Osteoblast (primary cell): ENCODE results near the gene TNFSF10. TPM values are rescaled to one million over a fixed set of nuclear protein-coding genes. Genes with fewer than 3 reads are reported as not detected.

Experiments
- DNase-seq: peaks from one replicate; pipeline ENCODE4 v3.0.0; 2011; ENCODE audit warnings: low spot score, mixed read lengths; ENCODE audit not compliant: insufficient read length; ENCODE audit errors: missing footprints
- H2AFZ ChIP-seq: 2 replicates; pipeline ENCODE4 v1.6.0; 2011; ENCODE audit warnings: mild to moderate bottlenecking, low read length
- H3K27ac ChIP-seq: 2 replicates; pipeline ENCODE4 v1.5.1; 2011; ENCODE audit warnings: mild to moderate bottlenecking, low read depth, low read length, moderate library complexity
- H3K27me3 ChIP-seq: 2 replicates; pipeline ENCODE4 v1.6.0; 2012; ENCODE audit warnings: mild to moderate bottlenecking, control low read depth, inconsistent platforms, low read length, moderate library complexity; ENCODE audit not compliant: insufficient read depth
- H3K36me3 ChIP-seq: 2 replicates; pipeline ENCODE4 v1.5.1; 2011; ENCODE audit warnings: mild to moderate bottlenecking, low read length, control low read depth, moderate library complexity; ENCODE audit not compliant: insufficient read depth
- H3K4me1 ChIP-seq: 2 replicates; pipeline ENCODE4 v1.5.1; 2011; ENCODE audit warnings: mild to moderate bottlenecking, low read length, control low read depth, moderate library complexity; ENCODE audit not compliant: insufficient read depth
- H3K4me2 ChIP-seq: 2 replicates; pipeline ENCODE4 v1.6.0; 2011; ENCODE audit warnings: mild to moderate bottlenecking, low read length; ENCODE audit not compliant: insufficient read depth
- H3K4me3 ChIP-seq: fragments of 200-600 bp; sonication (generic); 3 replicates; pipeline ENCODE4 v1.5.1; 2012; ENCODE audit warnings: mild to moderate bottlenecking, low read length, inconsistent platforms; ENCODE audit not compliant: insufficient read depth
- H3K79me2 ChIP-seq: 2 replicates; pipeline ENCODE4 v1.6.0; 2012; ENCODE audit warnings: mild to moderate bottlenecking, low read length, control low read depth, inconsistent platforms; ENCODE audit not compliant: insufficient read depth
- H3K9me3 ChIP-seq: 2 replicates; pipeline ENCODE4 v1.5.1; 2011; ENCODE audit warnings: low read depth, low read length, control low read depth
- H4K20me1 ChIP-seq: 2 replicates; pipeline ENCODE4 v1.6.0; 2012; ENCODE audit warnings: mild to moderate bottlenecking, low read length, control low read depth; ENCODE audit not compliant: insufficient read depth
- CTCF ChIP-seq: IDR thresholded peaks from 2 replicates; pipeline ENCODE4 v1.5.1; 2011; ENCODE audit warnings: mild to moderate bottlenecking, low read depth, low read length, moderate library complexity; ENCODE audit errors: extremely low read depth
- total RNA-seq: library from RNA; depleted of rRNA; stranded (reverse); fragments of >200 nt; gene quantifications from 2 replicates; pipeline ENCODE4 v1.2.3, GENCODE V29; 2012

Gene TNFSF10
- total RNA-seq, 1 donor, result 4.0 TPM

GRCh38 chr3:172543419-172543818, 20.2 kb upstream of the TNFSF10 start:
- TF ChIP-seq CTCF, result no peak
- Histone ChIP-seq H3K9me3 (no peaks in the 10 kb centered on the region), H3K4me2 (no peak overlapping the region), H4K20me1 (no peaks in the 10 kb centered on the region), H3K27ac (no peak overlapping the region), H3K4me1 (peaks cover 6% of the 10 kb centered on the region), H3K4me3 (no peak overlapping the region), H2AFZ (no peak overlapping the region), H3K79me2 (no peaks in the 10 kb centered on the region), H3K36me3 (no peaks in the 10 kb centered on the region), H3K27me3 (no peaks in the 10 kb centered on the region)
- no peak for DNase-seq

GRCh38 chr3:172542999-172543398, 19.8 kb upstream of the TNFSF10 start:
- no peak overlapping the region for H3K4me3 ChIP-seq
- no peak for DNase-seq
- no peak overlapping the region for H2AFZ ChIP-seq
- H3K9me3 ChIP-seq, result no peaks in the 10 kb centered on the region
- no peak for TF ChIP-seq CTCF
- no peak overlapping the region for H3K27ac ChIP-seq
- no peaks in the 10 kb centered on the region for H3K27me3 ChIP-seq
- no peaks in the 10 kb centered on the region for H4K20me1 ChIP-seq
- H3K4me1 ChIP-seq, result peaks cover 6% of the 10 kb centered on the region
- no peak overlapping the region for H3K4me2 ChIP-seq
- H3K79me2 ChIP-seq, result no peaks in the 10 kb centered on the region
- H3K36me3 ChIP-seq, result no peaks in the 10 kb centered on the region

GRCh38 chr3:172541945-172542488, 18.8 kb upstream of the TNFSF10 start:
- TF ChIP-seq CTCF, result no peak
- H3K4me1 ChIP-seq, result peaks cover 6% of the 10 kb centered on the region
- H3K27me3 ChIP-seq, result no peaks in the 10 kb centered on the region
- no peaks in the 10 kb centered on the region for H3K79me2 ChIP-seq
- H4K20me1 ChIP-seq, result no peaks in the 10 kb centered on the region
- H3K9me3 ChIP-seq, result no peaks in the 10 kb centered on the region
- H3K36me3 ChIP-seq, result no peaks in the 10 kb centered on the region
- peak overlapping the region; percentile 58 for H3K27ac ChIP-seq
- DNase-seq, result no peak
- no peak overlapping the region for H3K4me2 ChIP-seq
- H3K4me3 ChIP-seq, result no peak overlapping the region
- no peak overlapping the region for H2AFZ ChIP-seq

GRCh38 chr3:172540049-172540448, 16.8 kb upstream of the TNFSF10 start:
- Histone ChIP-seq H3K36me3 (no peaks in the 10 kb centered on the region), H3K27me3 (no peaks in the 10 kb centered on the region), H3K4me2 (no peak overlapping the region), H3K4me3 (no peak overlapping the region), H4K20me1 (no peaks in the 10 kb centered on the region), H3K27ac (no peak overlapping the region), H3K4me1 (peaks cover 6% of the 10 kb centered on the region), H3K9me3 (no peaks in the 10 kb centered on the region), H2AFZ (no peak overlapping the region), H3K79me2 (no peaks in the 10 kb centered on the region)
- no peak for TF ChIP-seq CTCF
- DNase-seq, result no peak
